Measurements from ENCODE around the gene CRADD. TPM values are rescaled to one million over a fixed set of nuclear protein-coding genes. Genes with fewer than 3 reads are reported as not detected.
A peak's percentile ranks its signal among the peaks of the same experiment; 100 is the strongest.

Gene CRADD
- total and polyA plus RNA-seq, 2 donors (not counting 3 experiments of a cell fraction or from before 2014, with no cell fraction given), result 11.7 to 14.5 TPM

- no peak overlapping the region for H3K9ac ChIP-seq (replicated peaks; ENCODE audit: extremely low read depth, insufficient read depth, low read length)
- H2AFZ ChIP-seq (ENCODE audit: low read depth, low read length), result no peak overlapping the region
- ChIA-PET POLR2A (interaction anchor here (0.9 kb wide), 1 partner anchor 9 kb away, joined by 3 read pairs; no protein-coding TSS in a partner anchor), CTCF (interaction anchor here (1.5 to 2.2 kb wide), 2 partner anchors 26 to 324 kb away, joined by 5 to 34 read pairs; no protein-coding TSS in a partner anchor)
- H3K4me1 ChIP-seq (ENCODE audit: control insufficient read depth, extremely low read depth, insufficient read depth, low read length), result peaks cover 32% of the 10 kb centered on the region
- no peak for DNase-seq (ENCODE audit: low read depth, low spot score)
- FAIRE-seq, result no peak
- TF ChIP-seq MAX (IDR thresholded peaks at IDR 0.05; ENCODE audit: insufficient read depth, insufficient read length) (no peak), MYC (IDR thresholded peaks at IDR 0.05; ENCODE audit: low read depth, low read length) (no peak), GATA2 (IDR thresholded peaks at IDR 0.05; ENCODE audit: insufficient read depth, insufficient read length, low read depth, low read length) (no peak), POLR2A (IDR thresholded peaks at IDR 0.05; ENCODE audit: low read depth, low read length) (no peak)
- H3K27ac ChIP-seq (ENCODE audit: insufficient read depth, low read depth, low read length), result peak overlapping the region; percentile 96
- H3K4me3 ChIP-seq (replicated peaks in 1 of 3; ENCODE audit: insufficient read depth in 1 of 3, low read depth in 1 of 3, low read length in 3 of 3), result no peak overlapping the region
- H3K27me3 ChIP-seq (ENCODE audit: control insufficient read depth in 2 of 2, insufficient read depth in 2 of 2, low read length in 2 of 2), result no peaks in the 10 kb centered on the region
- no peak overlapping the region for H3K4me2 ChIP-seq (ENCODE audit: insufficient read depth, low read length)
- H3K36me3 ChIP-seq (ENCODE audit: control insufficient read depth in 2 of 2, extremely low read depth in 1 of 2, insufficient read depth in 2 of 2, low read length in 2 of 2), result no peaks in the 10 kb centered on the region
- no TSS peak for BruUV-seq (replicated peaks)
- dilution Hi-C loops (cut with MboI; ENCODE audit: extremely low pct_ligation_motif_present, low sequenced_read_pairs), result no loop called here
- H3K9me3 ChIP-seq (replicated peaks; ENCODE audit: control insufficient read depth, insufficient read depth, low read length), result no peaks in the 10 kb centered on the region
- no peaks in the 10 kb centered on the region for H3K79me2 ChIP-seq (ENCODE audit: control insufficient read depth, insufficient read depth, low read length)
- no peaks in the 10 kb centered on the region for H4K20me1 ChIP-seq (replicated peaks; ENCODE audit: control insufficient read depth, extremely low read depth, insufficient read depth, low read length)
- intact Hi-C loops (cut with micrococcal nuclease), result loop anchor here (1.0 kb wide), 1 partner anchor 9 kb away; no protein-coding TSS in a partner anchor
- H3K9me1 ChIP-seq (replicated peaks; ENCODE audit: control insufficient read depth, extremely low read depth, insufficient read depth, low read length), result no peaks in the 10 kb centered on the region
Observed at GRCh38 chr12:93776581-93777018, 99.4 kb downstream of the CRADD start.

GRCh38 chr12:93777254-93777653, 100.1 kb downstream of the CRADD start:
- Histone ChIP-seq H3K79me2 (ENCODE audit: control insufficient read depth, insufficient read depth, low read length) (no peaks in the 10 kb centered on the region), H3K4me1 (ENCODE audit: control insufficient read depth, extremely low read depth, insufficient read depth, low read length) (peaks cover 32% of the 10 kb centered on the region), H3K4me3 (replicated peaks in 1 of 3; ENCODE audit: insufficient read depth in 1 of 3, low read depth in 1 of 3, low read length in 3 of 3) (no peak overlapping the region), H3K27me3 (ENCODE audit: control insufficient read depth in 2 of 2, insufficient read depth in 2 of 2, low read length in 2 of 2) (no peaks in the 10 kb centered on the region), H3K9me1 (replicated peaks; ENCODE audit: control insufficient read depth, extremely low read depth, insufficient read depth, low read length) (no peaks in the 10 kb centered on the region), H2AFZ (ENCODE audit: low read depth, low read length) (no peak overlapping the region), H3K9ac (replicated peaks; ENCODE audit: extremely low read depth, insufficient read depth, low read length) (peak overlapping the region; percentile 63), H3K4me2 (ENCODE audit: insufficient read depth, low read length) (peak overlapping the region; percentile 75), H3K27ac (ENCODE audit: insufficient read depth, low read depth, low read length) (peak overlapping the region; percentile 96), H4K20me1 (replicated peaks; ENCODE audit: control insufficient read depth, extremely low read depth, insufficient read depth, low read length) (no peaks in the 10 kb centered on the region), H3K36me3 (ENCODE audit: control insufficient read depth in 2 of 2, extremely low read depth in 1 of 2, insufficient read depth in 2 of 2, low read length in 2 of 2) (no peaks in the 10 kb centered on the region), H3K9me3 (replicated peaks; ENCODE audit: control insufficient read depth, insufficient read depth, low read length) (no peaks in the 10 kb centered on the region)
- dilution Hi-C loops (cut with MboI; ENCODE audit: extremely low pct_ligation_motif_present, low sequenced_read_pairs), result no loop called here
- DNase-seq (ENCODE audit: low read depth, low spot score) (peak; percentile 85), FAIRE-seq (peak; percentile 87)
- TF ChIP-seq MAX (IDR thresholded peaks at IDR 0.05; ENCODE audit: insufficient read depth, insufficient read length), result no peak
- peak; percentile 84 for TF ChIP-seq FOS (IDR thresholded peaks at IDR 0.05; ENCODE audit: borderline replicate concordance, insufficient read depth, low read length)
- peak; percentile 55 for TF ChIP-seq POLR2AphosphoS5 (IDR thresholded peaks at IDR 0.05; ENCODE audit: insufficient read depth, low read depth, low read length)
- TF ChIP-seq JUN (IDR thresholded peaks at IDR 0.05; ENCODE audit: borderline replicate concordance, insufficient read depth, insufficient read length, low read depth), result peak; percentile 77
- peak; percentile 31 for TF ChIP-seq GATA2 (IDR thresholded peaks at IDR 0.05; ENCODE audit: insufficient read depth, insufficient read length, low read depth, low read length)
- ChIA-PET CTCF (interaction anchor here (0.7 to 2.2 kb wide), 9 partner anchors 10 to 357 kb away, joined by 3 to 34 read pairs (median 4); no protein-coding TSS in a partner anchor), POLR2A (interaction anchor here (0.5 to 0.9 kb wide), 3 partner anchors 8 to 1295 kb away, joined by 3 to 4 read pairs (median 3); partner anchors contain the start of gene UBE2N)
- intact Hi-C loops (cut with micrococcal nuclease), result loop anchor here (1.0 kb wide), 1 partner anchor 8 kb away; no protein-coding TSS in a partner anchor
- BruUV-seq (replicated peaks), result no TSS peak
